ENCODE measurements around the gene SHC2. TPM values are rescaled to one million over a fixed set of nuclear protein-coding genes. Genes with fewer than 3 reads are reported as not detected.

SHC2 gene
- total and polyA plus RNA-seq, 2 donors (not counting 3 experiments of a cell fraction or from before 2014, with no cell fraction given): 7.5 to 11.8 TPM

DNA sequence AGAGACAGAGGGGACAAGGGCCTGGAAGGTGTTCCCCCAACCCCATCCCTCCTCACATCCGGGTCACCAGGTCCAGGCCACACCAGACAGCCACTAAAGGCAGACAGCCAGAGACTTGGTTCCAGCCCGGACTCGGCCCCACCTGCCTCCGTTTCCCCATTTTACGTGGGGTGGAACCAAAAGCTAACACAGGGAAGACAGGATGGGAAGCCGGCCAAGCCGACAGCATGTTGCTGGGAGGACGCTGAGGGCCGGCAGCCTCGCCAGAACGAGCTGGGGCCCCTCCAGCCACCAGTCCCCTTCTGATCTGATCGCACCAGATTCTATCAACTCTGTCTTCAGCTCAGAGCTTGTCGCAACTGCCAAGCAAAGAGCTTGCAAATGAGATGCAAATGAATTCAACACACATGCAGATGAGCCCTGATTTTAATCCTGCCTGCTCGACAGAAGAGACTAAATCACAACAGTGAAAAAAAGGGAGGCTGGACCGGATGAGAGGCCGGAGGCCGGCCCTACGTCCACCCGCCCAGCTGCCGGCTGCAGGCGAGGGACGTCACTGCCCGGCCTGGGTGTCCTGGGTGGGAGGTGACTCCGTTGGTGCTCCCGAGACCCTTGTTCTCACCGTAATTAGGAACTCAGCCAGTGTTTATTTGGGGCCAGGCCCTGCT is 17.5 kb upstream of the SHC2 start:
- no peaks in the 10 kb centered on the region for H3K36me3 ChIP-seq (ENCODE audit: control insufficient read depth in 2 of 2, extremely low read depth in 1 of 2, insufficient read depth in 2 of 2, low read length in 2 of 2)
- no peak for DNase-seq (ENCODE audit: low read depth, low spot score)
- H3K4me3 ChIP-seq (replicated peaks in 1 of 3; ENCODE audit: insufficient read depth in 1 of 3, low read depth in 1 of 3, low read length in 3 of 3): no peak overlapping the region
- FAIRE-seq: no peak
- ChIA-PET POLR2A (no interaction called here), CTCF (interaction anchor here (1.1 to 2.0 kb wide), 2 partner anchors 32 to 94 kb away, joined by 3 to 6 read pairs; no protein-coding TSS in a partner anchor)
- intact Hi-C loops (cut with micrococcal nuclease): no loop called here
- no peaks in the 10 kb centered on the region for H3K27me3 ChIP-seq (ENCODE audit: control insufficient read depth in 2 of 2, insufficient read depth in 2 of 2, low read length in 2 of 2)
- no peak overlapping the region for H3K27ac ChIP-seq (ENCODE audit: insufficient read depth, low read depth, low read length)
- no TSS peak for BruUV-seq (replicated peaks)
- dilution Hi-C loops (cut with MboI; ENCODE audit: extremely low pct_ligation_motif_present, low sequenced_read_pairs): no loop called here
- H3K79me2 ChIP-seq (ENCODE audit: control insufficient read depth, insufficient read depth, low read length): no peaks in the 10 kb centered on the region
- no peaks in the 10 kb centered on the region for H3K4me1 ChIP-seq (ENCODE audit: control insufficient read depth, extremely low read depth, insufficient read depth, low read length)
- H2AFZ ChIP-seq (ENCODE audit: low read depth, low read length): no peak overlapping the region
- no peak for TF ChIP-seq GATA2 (IDR thresholded peaks at IDR 0.05; ENCODE audit: insufficient read depth, insufficient read length, low read depth, low read length)
- no peak for TF ChIP-seq MAX (IDR thresholded peaks at IDR 0.05; ENCODE audit: insufficient read depth, insufficient read length)
- TF ChIP-seq POLR2A (IDR thresholded peaks at IDR 0.05; ENCODE audit: low read depth, low read length): no peak
- TF ChIP-seq JUN (IDR thresholded peaks at IDR 0.05; ENCODE audit: borderline replicate concordance, insufficient read depth, insufficient read length, low read depth): no peak
- TF ChIP-seq EZH2 (IDR thresholded peaks at IDR 0.05; ENCODE audit: borderline replicate concordance, low read depth, low read length, severe bottlenecking): no peak
- no peak for TF ChIP-seq CTCF (IDR thresholded peaks at IDR 0.05; ENCODE audit: extremely low read depth in 1 of 2, insufficient read depth in 1 of 2, low read depth in 1 of 2, low read length in 2 of 2)
- TF ChIP-seq MYC (IDR thresholded peaks at IDR 0.05; ENCODE audit: low read depth, low read length): no peak
- no peak for TF ChIP-seq FOS (IDR thresholded peaks at IDR 0.05; ENCODE audit: borderline replicate concordance, insufficient read depth, low read length)
- TF ChIP-seq POLR2AphosphoS5 (IDR thresholded peaks at IDR 0.05; ENCODE audit: insufficient read depth, low read depth, low read length): no peak
- no peak overlapping the region for H3K9ac ChIP-seq (replicated peaks; ENCODE audit: extremely low read depth, insufficient read depth, low read length)
- no peaks in the 10 kb centered on the region for H4K20me1 ChIP-seq (replicated peaks; ENCODE audit: control insufficient read depth, extremely low read depth, insufficient read depth, low read length)
- H3K9me3 ChIP-seq (replicated peaks; ENCODE audit: control insufficient read depth, insufficient read depth, low read length): peaks cover 6% of the 10 kb centered on the region
- H3K4me2 ChIP-seq (ENCODE audit: insufficient read depth, low read length): no peak overlapping the region
- no peaks in the 10 kb centered on the region for H3K9me1 ChIP-seq (replicated peaks; ENCODE audit: control insufficient read depth, extremely low read depth, insufficient read depth, low read length)

All from endothelial cell of umbilical vein (primary cell).